Thoracic aorta (tissue), 2 donors: Measurements from ENCODE around the gene KCNK15. TPM values are rescaled to one million over a fixed set of nuclear protein-coding genes. Genes with fewer than 3 reads are reported as not detected.
"Not testable (repeated sequence)": the region's sequence is repeated elsewhere in the genome, so short reads cannot be mapped to it uniquely, and the experiment has no call there.

ENCODE experiments used
- ATAC-seq: fragments of 150-250 bp; one replicate; pipeline ENCODE4 v1.8.0; 2017; ENCODE audit warnings: low read depth; ENCODE audit not compliant: insufficient number of reproducible peaks, low FRiP score
- DNase-seq: peaks from one replicate; pipeline ENCODE4 v3.0.0-alpha.2; 2020; ENCODE audit warnings: low spot score
- H3K27ac ChIP-seq, 2 donors: fragments of 200-600 bp; sonication (generic); 1 replicate in 1 of 2; 2 replicates in 1 of 2; pipeline ENCODE4 v1.5.1; 2016; ENCODE audit warnings: mild to moderate bottlenecking in 2 of 2, moderate library complexity in 2 of 2
- H3K27me3 ChIP-seq: fragments of 200-600 bp; sonication (generic); replicated peaks from 2 replicates; pipeline ENCODE4 v1.6.0; 2016; ENCODE audit warnings: mild to moderate bottlenecking; ENCODE audit not compliant: insufficient read depth
- H3K36me3 ChIP-seq: fragments of 200-600 bp; sonication (generic); one replicate; pipeline ENCODE4 v1.5.1; 2016
- H3K4me1 ChIP-seq, 2 donors: fragments of 200-600 bp; sonication (generic); 1 replicate in 1 of 2; 2 replicates in 1 of 2; pipeline versions ENCODE4 v1.5.1 to v1.6.0; 2016; ENCODE audit warnings: low read depth in 2 of 2, mild to moderate bottlenecking in 1 of 2; ENCODE audit not compliant: control insufficient read depth in 1 of 2
- H3K4me3 ChIP-seq: fragments of 200-600 bp; sonication (generic); 2 replicates; pipeline ENCODE4 v1.5.1; 2016; ENCODE audit warnings: mild to moderate bottlenecking
- H3K9me3 ChIP-seq: fragments of 200-600 bp; sonication (generic); 2 replicates; pipeline ENCODE4 v1.5.1; 2016
- CTCF ChIP-seq: fragments of 200-600 bp; sonication (generic); IDR thresholded peaks from one replicate; pipeline ENCODE4 v1.5.1; 2019; ENCODE audit warnings: antibody characterized with exemption
- total RNA-seq, 2 donors: library from RNA; depleted of rRNA; stranded (reverse); fragments of >200 nt; gene quantifications; one replicate each; pipeline versions ENCODE4 v1.1.0 to v1.2.3, GENCODE V29; 2016

The KCNK15 gene
- total RNA-seq, 2 donors from 2014 or later, result 26.3 to 60.0 TPM

GRCh38 chr20:44759595-44759994, 13.9 kb downstream of the KCNK15 start:
- Histone ChIP-seq H3K4me1 (no peaks in the 10 kb centered on the region), H3K27ac (no peak overlapping the region), H3K9me3 (no peaks in the 10 kb centered on the region), H3K27me3 (no peaks in the 10 kb centered on the region), H3K36me3 (no peaks in the 10 kb centered on the region), H3K4me3 (no peak overlapping the region)
- TF ChIP-seq CTCF, result no peak
- ATAC-seq (no peak), DNase-seq (no peak)

GRCh38 chr20:44761423-44761822, 15.8 kb downstream of the KCNK15 start:
- H3K36me3 ChIP-seq, result no peaks in the 10 kb centered on the region
- no peak overlapping the region for H3K4me3 ChIP-seq
- TF ChIP-seq CTCF, result no peak
- H3K4me1 ChIP-seq, result no peaks in the 10 kb centered on the region
- H3K9me3 ChIP-seq, result no peaks in the 10 kb centered on the region
- H3K27ac ChIP-seq, result no peak overlapping the region
- DNase-seq (no peak), ATAC-seq (no peak)
- H3K27me3 ChIP-seq, result no peaks in the 10 kb centered on the region

GRCh38 chr20:44762466-44763140, 16.9 kb downstream of the KCNK15 start:
- Histone ChIP-seq H3K4me1 (no peaks in the 10 kb centered on the region), H3K27ac (no peak overlapping the region), H3K9me3 (no peaks in the 10 kb centered on the region), H3K27me3 (no peaks in the 10 kb centered on the region), H3K4me3 (no peak overlapping the region), H3K36me3 (no peaks in the 10 kb centered on the region)
- DNase-seq (no peak), ATAC-seq (no peak)
- no peak for TF ChIP-seq CTCF

GRCh38 chr20:44763798-44764197, 18.1 kb downstream of the KCNK15 start:
- DNase-seq, H3K27me3 ChIP-seq, H3K36me3 ChIP-seq, H3K4me1 ChIP-seq, H3K27ac ChIP-seq, ATAC-seq, H3K4me3 ChIP-seq, H3K9me3 ChIP-seq: not testable (repeated sequence)

- H3K4me1 ChIP-seq, result no peaks in the 10 kb centered on the region
- H3K9me3 ChIP-seq, result no peaks in the 10 kb centered on the region
- no peak overlapping the region for H3K27ac ChIP-seq
- DNase-seq (no peak), ATAC-seq (no peak)
- no peak overlapping the region for H3K4me3 ChIP-seq
- H3K27me3 ChIP-seq, result no peaks in the 10 kb centered on the region
- H3K36me3 ChIP-seq, result no peaks in the 10 kb centered on the region
- no peak for TF ChIP-seq CTCF
These were observed 19.4 kb downstream of the KCNK15 start for GRCh38 chr20:44765091-44765490.
